SH-SY5Y (cell line): ENCODE results near the gene RAB3GAP2.

Source experiments
- GATA2 ChIP-seq: IDR thresholded peaks from 2 replicates; pipeline ENCODE4 v1.6.1; 2011; ENCODE audit warnings: mild to moderate bottlenecking, low read depth, low read length
- GATA3 ChIP-seq: IDR thresholded peaks from 2 replicates; pipeline ENCODE4 v1.6.1; 2011; ENCODE audit warnings: low read depth, mild to moderate bottlenecking, low read length, moderate library complexity

The RAB3GAP2 gene

GRCh38 chr1:220298470-220299205, 26.4 kb upstream of the RAB3GAP2 start:
- no peak for TF ChIP-seq GATA2
- no peak for TF ChIP-seq GATA3

DNA sequence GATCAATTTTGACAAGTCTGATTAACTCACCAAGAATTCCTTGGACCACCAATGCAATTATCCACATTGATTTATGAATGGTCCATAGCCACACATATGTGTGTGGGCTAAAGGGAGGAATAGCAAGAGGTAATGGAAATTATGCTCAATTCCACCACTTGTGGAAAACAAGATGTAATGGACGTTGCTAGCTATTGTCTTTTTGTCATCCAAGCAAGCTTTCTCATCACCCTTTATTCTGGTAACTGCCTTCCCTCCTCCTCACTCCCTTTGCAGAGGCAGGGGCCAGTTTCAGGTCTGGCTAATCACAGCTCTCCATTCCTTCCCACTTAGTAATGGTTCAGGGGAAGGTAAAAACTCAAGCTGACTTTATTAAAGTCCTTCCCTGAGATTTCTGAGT, 24.7 kb upstream of the RAB3GAP2 start:
- no peak for TF ChIP-seq GATA3
- TF ChIP-seq GATA2, result no peak

GRCh38 chr1:220294846-220295301, 22.6 kb upstream of the RAB3GAP2 start:
- no peak for TF ChIP-seq GATA3
- TF ChIP-seq GATA2, result peak; percentile 34; the same call in 1 of the 2 replicates

- TF ChIP-seq GATA3 (no peak), GATA2 (no peak)
These were observed 19.3 kb upstream of the RAB3GAP2 start for GRCh38 chr1:220291580-220291979.

- TF ChIP-seq GATA2, result no peak
- no peak for TF ChIP-seq GATA3
These were observed 18.0 kb upstream of the RAB3GAP2 start for GRCh38 chr1:220290140-220290761.

- TF ChIP-seq GATA2, result no peak
- TF ChIP-seq GATA3, result no peak
These were observed 14.9 kb upstream of the RAB3GAP2 start for GRCh38 chr1:220287129-220287528.

- TF ChIP-seq GATA2, result no peak
- TF ChIP-seq GATA3, result no peak
These were observed 11.4 kb upstream of the RAB3GAP2 start for GRCh38 chr1:220283625-220284024.

DNA sequence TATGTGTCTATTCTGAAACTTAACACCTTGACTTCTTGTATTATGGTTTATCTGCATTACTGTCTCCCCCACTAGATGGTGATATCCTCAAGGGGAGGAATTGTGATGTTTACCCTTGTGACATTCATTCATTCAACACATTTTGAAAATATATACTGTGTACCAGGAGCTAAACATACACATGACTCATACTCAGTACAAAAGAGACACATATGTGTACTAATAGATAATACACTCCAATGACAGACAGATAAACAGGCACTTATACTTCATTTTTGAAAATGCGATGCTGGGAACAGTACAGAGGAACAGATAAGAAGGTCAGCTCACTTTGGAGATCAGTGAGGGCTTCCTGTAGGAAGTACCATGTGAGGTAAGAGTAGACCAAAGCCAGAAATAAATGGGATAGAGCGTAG, 8.9 kb upstream of the RAB3GAP2 start:
- TF ChIP-seq GATA2, result no peak
- no peak for TF ChIP-seq GATA3

DNA sequence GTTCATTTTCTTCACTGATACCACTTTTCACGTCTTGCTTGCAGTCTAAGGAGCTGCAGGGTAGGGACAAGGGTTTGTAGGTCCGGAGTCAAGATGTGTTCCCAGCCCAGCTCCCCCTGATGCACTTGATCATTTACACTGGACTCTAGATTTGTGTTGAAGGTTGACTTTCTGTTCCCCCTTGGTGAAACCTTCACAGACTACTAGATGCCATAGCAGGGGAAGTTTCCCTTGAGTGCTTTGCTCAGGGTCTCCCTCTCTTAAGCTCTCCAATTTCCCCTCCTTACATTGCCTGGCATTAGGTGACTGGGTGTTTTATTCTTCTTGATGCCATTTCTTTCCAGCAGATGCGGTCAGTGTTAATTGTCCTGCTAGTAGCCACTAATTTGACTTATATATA, 8.0 kb upstream of the RAB3GAP2 start:
- no peak for TF ChIP-seq GATA2
- no peak for TF ChIP-seq GATA3

GRCh38 chr1:220278991-220279390, 6.7 kb upstream of the RAB3GAP2 start:
- TF ChIP-seq GATA2 (no peak), GATA3 (no peak)

GRCh38 chr1:220275430-220275829, 3.2 kb upstream of the RAB3GAP2 start:
- TF ChIP-seq GATA2 (no peak), GATA3 (no peak)

DNA sequence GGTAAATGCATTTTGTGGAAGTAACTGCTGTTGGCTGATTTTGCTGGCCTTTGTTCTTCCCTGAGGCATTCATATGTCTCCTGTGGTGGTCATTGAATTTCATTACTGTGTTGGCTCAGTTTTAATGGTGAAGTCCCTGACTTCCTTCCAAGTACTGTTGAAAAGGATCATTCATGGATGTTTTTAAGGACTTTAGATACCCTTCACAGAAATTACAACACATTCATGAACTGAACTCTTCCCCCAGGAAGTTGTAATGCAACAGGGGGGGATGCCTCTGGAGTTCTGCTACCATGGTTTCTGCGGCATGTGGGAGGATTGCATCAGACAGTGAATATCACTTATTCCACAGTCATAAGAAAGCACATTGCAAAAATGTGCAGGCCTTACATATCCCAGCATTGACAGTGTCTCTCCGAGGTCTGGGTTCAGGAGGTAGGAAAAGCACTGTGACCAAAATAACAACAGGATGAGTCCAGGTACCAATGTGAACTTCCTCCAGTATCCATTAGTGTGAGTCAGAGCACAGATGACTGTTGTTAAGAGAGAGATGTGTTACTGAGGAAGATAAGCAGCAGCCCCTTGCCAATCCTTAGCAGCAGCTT, 2.1 kb upstream of the RAB3GAP2 start:
- TF ChIP-seq GATA2, result no peak

- no peak for TF ChIP-seq GATA2
- no peak for TF ChIP-seq GATA3
These were observed 513 bp upstream of the RAB3GAP2 start for GRCh38 chr1:220272841-220273090.

DNA sequence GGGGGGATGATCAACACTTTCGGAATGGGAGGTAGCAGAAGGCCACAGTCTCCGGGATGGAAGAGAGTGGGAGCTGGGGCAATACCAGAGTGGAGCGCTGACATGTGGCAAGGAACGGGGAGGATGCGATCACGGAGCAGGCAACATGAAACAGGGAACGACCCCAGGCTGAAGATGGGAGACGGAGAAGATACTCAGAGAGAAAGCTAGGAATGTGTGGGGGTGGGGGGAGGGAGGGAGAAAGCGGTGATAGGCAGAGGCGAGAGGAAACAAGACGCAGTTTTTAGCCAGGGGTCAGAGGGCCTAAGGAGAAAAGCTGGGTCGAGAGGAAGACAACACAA, 577 bp downstream of the RAB3GAP2 start:
- TF ChIP-seq GATA2 (no peak), GATA3 (no peak)

DNA sequence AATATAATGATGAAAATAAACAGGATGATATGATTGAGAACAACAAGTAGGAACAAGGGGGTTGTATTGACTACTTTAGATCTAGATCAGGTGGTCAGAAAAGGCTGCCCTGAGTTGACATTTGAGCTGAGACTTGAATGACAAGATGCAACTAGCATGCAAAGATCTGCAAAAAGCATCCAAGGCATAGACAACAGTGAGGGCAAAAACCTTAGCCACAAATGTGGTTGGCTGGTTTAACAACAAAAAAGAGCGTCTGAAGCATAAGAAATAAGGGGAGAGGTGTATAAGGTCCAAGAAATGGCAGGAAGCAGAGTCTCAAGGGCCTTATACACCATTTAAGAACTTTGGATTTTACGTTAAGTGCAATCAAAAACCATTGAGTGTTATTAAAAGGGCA, 3.2 kb downstream of the RAB3GAP2 start:
- TF ChIP-seq GATA2 (no peak), GATA3 (no peak)

GRCh38 chr1:220267630-220268029, 4.6 kb downstream of the RAB3GAP2 start:
- TF ChIP-seq GATA2, result no peak
- TF ChIP-seq GATA3, result no peak
